Epithelial cell of esophagus (primary cell): Measurements from ENCODE around the gene EIF3A.

Experiments
- DNase-seq: peaks from one replicate; pipeline ENCODE4 v3.0.0; 2010; ENCODE audit warnings: low read depth
- H3K4me3 ChIP-seq: 2 replicates; pipeline ENCODE4 v1.5.1; 2011; ENCODE audit warnings: mild to moderate bottlenecking, low read length, control low read depth
- TF ChIP-seq, protein P1 (sequence below): IDR thresholded peaks from 2 replicates; pipeline ENCODE4 v1.5.1; 2011; ENCODE audit warnings: low read depth, mild to moderate bottlenecking, low read length, control low read depth, inconsistent platforms; ENCODE audit not compliant: insufficient read depth; ENCODE audit errors: missing control alignments

EIF3A gene

DNA sequence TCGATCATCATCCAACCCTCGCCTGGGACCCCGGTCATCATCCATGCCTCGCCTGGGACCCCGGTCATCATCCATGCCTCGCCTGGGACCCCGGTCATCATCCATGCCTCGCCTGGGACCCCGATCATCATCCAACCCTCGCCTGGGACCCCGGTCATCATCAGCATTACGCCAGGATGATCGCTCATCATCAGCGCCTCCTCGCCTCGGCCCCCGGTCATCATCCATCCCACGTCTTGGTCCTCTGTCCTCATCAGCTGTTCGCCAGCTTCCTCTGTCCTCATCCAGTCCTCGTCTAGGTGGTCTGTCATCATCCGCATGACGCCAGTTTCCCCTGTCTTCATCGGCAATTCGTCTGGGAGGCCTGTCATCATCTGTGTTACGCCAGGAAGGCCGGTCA is 38.4 kb downstream of the EIF3A start:
- TF ChIP-seq, protein P1, sequence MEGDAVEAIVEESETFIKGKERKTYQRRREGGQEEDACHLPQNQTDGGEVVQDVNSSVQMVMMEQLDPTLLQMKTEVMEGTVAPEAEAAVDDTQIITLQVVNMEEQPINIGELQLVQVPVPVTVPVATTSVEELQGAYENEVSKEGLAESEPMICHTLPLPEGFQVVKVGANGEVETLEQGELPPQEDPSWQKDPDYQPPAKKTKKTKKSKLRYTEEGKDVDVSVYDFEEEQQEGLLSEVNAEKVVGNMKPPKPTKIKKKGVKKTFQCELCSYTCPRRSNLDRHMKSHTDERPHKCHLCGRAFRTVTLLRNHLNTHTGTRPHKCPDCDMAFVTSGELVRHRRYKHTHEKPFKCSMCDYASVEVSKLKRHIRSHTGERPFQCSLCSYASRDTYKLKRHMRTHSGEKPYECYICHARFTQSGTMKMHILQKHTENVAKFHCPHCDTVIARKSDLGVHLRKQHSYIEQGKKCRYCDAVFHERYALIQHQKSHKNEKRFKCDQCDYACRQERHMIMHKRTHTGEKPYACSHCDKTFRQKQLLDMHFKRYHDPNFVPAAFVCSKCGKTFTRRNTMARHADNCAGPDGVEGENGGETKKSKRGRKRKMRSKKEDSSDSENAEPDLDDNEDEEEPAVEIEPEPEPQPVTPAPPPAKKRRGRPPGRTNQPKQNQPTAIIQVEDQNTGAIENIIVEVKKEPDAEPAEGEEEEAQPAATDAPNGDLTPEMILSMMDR = no peak
- no peak for DNase-seq
- H3K4me3 ChIP-seq = no peak overlapping the region

DNA sequence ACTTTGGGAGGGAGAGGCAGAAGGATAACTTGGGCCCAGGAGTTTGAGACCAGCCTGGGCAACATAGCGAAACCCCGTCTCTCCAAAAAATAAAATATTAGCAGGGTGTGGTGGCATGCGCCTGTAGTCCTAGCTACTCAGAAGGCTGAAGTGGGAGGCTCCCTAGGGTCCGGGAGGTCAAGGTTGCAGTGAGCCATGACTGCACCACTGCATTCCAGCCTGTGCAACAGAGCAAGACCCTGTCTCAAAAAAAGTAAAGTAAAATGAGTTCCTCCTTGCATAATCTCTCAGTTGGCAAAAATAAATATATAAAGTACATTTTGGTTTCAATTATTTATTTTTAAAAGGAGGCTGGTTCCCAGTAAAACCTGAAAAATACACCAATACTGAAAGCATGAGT is 39.3 kb downstream of the EIF3A start:
- DNase-seq = no peak
- TF ChIP-seq, protein P1 = no peak
- no peak overlapping the region for H3K4me3 ChIP-seq

DNA sequence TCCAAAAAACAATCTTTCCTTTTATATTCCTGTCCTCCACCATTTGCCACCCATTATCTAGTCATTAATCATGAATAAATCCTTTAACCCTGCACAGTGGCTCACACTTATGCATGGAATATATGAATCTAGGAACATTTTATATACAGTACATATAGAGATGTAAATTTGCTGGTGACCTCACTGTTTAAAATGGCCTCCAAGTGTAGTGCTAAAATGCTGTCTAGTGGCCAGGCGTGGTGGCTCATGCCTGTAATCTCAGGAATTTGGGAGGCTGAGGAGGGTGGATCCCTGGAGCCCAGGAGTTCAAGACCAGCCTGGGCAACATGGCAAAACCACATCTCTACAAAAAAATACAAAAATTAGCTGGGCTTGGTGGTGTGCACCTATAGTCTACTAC is 41.5 kb downstream of the EIF3A start:
- DNase-seq = no peak
- H3K4me3 ChIP-seq = no peak overlapping the region
- TF ChIP-seq, protein P1 = no peak

DNA sequence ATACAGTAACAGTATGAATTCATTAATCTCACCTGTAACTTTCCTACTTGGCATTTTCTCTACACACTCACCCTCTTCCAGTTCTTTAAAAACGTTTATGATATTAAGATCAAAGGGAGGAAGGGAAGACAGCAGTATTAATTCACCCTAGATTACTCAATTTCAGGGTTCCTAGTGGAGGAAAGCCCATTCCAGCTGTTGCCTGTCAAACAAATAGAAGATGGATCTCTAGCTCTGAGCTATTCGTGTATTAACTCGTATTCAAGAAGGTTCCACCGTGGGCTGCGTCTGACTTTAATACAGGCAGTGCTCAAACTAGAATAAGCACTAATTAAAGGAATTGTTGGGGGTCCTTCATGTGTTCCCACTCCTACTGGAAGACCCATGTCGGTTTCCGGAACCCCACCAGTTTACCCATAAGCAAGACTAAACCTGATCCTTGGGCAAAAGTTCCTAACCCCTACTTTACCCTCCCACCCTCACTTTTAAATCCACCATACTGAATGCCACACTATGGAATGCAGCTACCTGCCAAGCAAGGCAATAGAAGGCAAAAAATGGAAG is 49.0 kb downstream of the EIF3A start:
- TF ChIP-seq, protein P1 = no peak
- no peak overlapping the region for H3K4me3 ChIP-seq
- DNase-seq = no peak

DNA sequence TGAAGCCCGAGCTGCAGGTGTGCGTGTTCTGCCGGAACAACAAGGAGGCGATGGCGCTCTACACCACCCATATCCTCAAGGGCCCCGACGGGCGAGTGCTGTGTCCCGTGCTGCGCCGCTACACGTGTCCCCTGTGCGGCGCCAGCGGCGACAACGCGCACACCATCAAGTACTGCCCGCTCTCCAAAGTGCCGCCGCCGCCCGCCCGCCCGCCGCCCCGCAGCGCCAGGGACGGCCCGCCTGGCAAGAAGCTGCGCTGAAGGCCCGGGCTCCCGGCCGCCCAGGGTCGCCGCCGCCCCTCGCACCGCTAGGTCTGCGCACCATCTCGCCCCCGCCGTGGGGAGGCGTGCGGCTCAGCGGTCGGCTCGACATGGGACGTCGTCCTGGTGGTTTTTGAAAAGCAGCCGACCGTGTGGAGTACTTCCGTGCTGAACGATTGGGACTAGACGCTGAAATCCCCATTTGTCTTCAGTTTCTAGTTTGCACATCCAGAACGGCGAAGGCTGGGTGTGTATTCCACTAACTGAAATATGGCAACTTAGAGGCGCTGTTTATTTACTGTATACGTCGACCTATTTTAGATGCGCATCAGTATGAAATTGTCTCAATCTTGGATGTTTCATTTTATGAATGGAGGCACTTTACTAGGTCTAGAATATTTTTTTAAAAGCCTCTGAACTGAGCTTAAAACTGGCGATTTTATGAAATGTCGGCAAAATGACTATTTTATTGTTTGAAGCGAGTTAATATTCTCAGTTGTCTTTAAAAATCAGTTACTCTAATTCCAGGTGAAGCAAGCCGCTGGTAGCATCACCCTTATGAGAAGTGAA is 50.0 kb downstream of the EIF3A start:
- TF ChIP-seq, protein P1 = no peak
- peak overlapping the region; percentile 34 for H3K4me3 ChIP-seq
- DNase-seq = peak; percentile 62

DNA sequence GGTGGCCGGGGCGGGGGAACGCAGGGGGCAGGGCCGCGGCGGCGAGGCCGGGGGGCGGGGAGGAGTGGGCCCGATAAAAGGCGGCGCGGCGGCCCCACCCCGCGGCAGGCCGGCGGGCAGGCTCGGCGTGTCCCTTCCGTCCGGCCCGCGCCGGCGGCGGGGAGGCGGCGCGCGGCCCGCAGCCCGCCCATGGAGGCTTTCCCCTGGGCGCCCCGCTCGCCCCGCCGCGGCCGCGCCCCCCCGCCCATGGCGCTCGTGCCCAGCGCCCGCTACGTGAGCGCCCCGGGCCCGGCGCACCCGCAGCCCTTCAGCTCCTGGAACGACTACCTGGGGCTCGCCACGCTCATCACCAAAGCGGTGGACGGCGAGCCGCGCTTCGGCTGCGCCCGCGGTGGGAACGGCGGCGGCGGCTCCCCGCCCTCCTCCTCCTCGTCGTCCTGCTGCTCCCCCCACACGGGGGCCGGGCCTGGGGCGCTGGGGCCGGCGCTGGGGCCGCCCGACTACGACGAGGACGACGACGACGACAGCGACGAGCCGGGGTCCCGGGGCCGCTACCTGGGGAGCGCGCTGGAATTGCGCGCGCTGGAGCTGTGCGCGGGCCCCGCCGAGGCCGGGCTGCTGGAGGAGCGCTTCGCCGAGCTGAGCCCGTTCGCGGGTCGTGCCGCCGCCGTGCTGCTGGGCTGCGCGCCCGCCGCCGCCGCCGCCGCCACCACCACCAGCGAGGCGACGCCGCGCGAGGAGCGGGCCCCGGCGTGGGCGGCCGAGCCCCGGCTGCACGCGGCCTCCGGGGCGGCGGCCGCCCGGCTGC is 50.8 kb downstream of the EIF3A start, which contains the start of gene NANOS1:
TSS of gene NANOS1 (plus strand) at position 102 of the 808 bp plus-strand sequence. CDS start at position 190, 88 bp downstream.
- DNase-seq = no peak

More for the DNA sequence above, 50.8 kb downstream of the EIF3A start, which contains the start of gene NANOS1:
- TF ChIP-seq, protein P1 = no peak
- H3K4me3 ChIP-seq = peak within 1 kb of the TSS; percentile 34
